NCI-H2196 treated with DMSO at 0.1 percent for 48 hours (cell line): ENCODE results near the gene ATG9A.

Source experiments
- DNase-seq: peaks from one replicate; lab custom pipeline; 2025; ENCODE audit not compliant: unreplicated experiment; lab: John Stamatoyannopoulos, UW

ATG9A gene

DNA sequence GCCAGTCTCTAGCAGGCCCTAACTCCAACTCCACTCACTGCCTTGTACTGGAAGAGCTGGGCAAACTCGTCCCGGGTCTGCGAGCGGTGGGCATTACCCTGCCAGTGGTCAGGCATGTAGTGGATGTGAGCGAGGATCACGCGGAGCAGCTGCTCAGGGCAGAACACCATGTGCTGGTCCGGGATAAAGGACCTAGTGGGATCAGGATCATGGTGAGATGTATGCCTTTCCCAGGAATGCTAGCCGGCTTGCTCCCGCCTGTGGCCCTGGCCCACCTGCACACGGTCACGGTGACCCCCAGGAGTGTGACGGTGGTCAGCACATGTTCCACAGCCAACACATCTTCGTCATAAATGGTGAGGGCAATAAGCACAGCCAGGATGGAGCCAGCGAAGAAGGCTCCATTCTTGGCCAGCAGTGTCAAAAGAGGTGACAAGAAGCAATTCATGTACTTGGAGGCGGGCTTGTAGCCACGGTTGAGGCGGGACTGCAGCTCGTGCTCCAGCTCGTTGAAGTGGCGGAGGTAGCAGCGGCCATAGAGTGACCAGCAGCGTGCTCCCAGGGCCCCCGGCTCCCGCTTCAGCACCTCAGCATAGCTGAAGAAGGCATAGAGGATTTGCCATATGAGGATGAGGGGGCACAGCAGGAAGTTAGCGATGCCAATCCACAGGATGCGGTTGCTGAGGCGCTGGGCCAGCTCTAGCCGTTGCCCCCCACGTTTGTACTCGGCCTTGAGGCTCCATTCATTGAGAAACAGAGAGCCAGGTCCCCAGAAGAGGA, 5.4 kb downstream of the ATG9A start:
- no peak for DNase-seq

DNA sequence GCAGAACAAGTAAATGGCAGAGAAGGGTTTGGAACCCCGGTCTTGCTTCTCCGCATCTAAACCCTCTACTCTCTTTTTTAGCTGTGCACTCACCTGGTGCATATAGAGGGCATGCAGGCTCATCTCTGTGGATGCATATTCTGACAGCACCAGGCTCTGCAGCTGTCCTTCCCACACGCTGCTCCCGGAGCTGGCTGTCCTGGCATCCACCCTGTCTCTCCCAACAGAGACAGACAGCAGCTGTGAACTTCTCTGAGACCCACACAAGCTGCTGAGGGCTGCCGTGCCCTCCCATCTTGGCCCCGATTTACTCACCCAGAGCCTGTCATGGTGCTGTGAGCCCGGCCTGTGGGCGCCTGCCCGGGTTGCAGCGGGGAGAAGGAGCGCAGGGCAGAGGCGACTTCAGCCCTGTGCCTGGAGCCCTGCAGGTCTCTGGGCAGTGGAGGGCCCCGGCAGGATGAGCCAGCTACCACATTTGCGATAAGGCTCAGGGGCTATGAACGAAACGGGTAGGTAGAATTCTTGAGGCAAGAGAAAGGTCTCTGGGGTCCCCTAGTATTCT, 7.4 kb downstream of the ATG9A start:
- DNase-seq, result no peak

DNA sequence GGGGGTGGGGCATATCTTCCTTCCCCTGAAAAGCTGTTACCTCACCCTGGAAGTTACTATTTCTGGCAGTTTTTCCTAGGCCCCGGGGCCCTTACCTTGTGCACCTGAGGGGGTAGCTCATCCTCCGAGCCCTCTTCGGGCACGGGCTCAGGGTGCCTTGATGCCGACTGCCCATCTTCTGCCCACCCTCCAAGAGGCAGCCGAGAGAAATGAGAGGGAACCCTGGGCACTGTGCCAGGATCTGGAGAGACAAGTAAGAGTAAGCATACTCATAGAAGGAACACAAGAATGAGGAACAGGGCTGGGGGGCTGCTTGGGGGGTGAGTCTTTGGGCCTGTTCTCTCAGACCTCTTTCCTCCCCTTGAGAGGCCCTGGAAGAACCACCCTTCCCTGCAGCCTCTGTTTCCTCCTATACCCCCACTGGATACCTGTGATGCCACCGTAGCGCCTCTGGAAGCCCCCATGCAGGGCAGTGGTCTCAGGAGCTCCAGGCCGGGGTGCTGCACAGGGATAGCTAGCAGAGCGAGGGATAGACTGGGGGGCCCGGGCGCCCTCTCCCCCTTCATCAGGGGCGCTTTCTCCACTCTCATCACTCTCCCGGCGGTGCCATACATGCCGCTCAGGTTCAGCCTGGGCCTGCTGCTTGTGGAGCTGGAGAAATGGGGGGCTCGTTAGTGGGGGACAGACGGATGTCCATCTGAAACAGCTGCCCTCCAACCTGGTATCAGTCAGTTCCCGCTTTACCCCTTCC, 8.6 kb downstream of the ATG9A start:
- no peak for DNase-seq

- no peak for DNase-seq
Observed at GRCh38 chr2:219219784-219220532, 9.5 kb downstream of the ATG9A start.

DNA sequence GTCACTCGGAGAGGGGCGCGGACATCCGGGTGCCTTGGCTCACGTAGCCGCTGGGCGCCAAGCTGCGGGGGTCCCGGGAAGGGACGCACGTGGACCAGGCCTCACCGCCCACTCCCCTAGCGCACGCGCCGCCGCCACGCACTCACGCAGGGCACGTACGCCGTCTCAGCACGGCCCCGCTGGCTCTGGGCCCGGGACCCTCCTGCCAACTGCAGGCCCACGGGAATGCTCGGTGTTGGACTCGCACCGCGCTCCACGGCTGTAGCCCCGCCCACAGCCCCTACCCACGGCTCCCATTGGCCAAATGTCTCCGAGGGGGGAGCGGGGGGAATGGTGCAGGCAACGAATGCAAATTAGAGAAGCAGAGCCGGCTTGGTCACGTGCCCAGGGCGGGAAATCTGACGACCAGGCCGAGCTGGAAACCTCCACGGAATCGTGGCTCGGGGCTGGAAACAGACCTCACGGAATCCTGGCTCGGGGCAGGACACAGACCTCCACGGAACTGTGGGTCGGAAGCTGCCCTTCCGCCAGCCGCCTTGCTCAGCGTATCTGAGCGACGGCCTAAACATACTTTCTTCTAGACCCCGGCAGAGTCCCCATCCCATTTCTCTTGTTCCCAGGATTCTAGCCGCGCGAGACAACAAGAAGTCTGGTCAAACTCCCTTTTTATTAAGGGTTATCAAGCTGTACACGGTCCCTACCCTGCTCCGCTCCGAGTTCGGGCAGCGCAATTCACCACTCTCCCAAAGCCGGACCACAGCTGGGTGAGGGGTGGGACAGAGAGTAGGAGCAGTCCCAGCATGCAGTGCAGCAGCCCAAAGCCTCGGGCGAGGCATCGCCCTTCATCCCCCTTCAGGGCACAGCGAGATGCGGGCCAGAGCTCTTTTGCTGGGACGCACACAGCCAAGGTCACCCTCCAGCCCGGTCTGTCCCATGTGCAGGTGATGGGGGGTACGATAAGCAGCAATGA, 10.4 kb downstream of the ATG9A start, which contains the start of gene ABCB6:
TSS of gene ABCB6 (minus strand) at position 227 of the 970 bp plus-strand sequence. CDS start 285 bp downstream, outside the sequence.
- peak; percentile 89 for DNase-seq

DNA sequence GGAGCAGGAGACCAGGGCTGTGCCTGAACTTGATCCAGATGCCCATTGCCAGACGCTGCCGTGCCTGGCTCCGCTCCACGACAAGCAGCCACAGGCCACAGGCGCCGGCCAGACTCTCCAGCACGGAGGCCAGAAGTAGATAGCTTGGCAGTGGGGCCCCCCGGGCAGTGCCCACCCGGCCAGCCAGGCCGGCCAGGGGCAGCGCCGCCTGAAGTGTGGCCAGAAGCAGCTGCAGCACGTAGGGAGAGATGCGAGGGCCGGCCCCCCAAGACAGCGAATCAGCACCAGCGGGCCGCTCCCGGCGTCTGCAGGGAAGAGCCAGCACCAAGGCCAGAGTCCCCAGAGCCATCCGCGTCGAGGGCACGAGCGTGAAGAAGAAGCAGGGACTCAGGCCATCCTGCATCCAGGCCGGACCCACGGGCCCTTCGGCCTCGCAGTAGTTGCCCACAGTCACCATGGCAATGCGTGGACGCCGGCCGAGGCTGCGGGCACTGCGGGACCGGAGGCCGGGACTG, 11.2 kb downstream of the ATG9A start:
- DNase-seq, result peak; percentile 77

- DNase-seq, result no peak
Observed at GRCh38 chr2:219216535-219216915, 12.9 kb downstream of the ATG9A start.

DNA sequence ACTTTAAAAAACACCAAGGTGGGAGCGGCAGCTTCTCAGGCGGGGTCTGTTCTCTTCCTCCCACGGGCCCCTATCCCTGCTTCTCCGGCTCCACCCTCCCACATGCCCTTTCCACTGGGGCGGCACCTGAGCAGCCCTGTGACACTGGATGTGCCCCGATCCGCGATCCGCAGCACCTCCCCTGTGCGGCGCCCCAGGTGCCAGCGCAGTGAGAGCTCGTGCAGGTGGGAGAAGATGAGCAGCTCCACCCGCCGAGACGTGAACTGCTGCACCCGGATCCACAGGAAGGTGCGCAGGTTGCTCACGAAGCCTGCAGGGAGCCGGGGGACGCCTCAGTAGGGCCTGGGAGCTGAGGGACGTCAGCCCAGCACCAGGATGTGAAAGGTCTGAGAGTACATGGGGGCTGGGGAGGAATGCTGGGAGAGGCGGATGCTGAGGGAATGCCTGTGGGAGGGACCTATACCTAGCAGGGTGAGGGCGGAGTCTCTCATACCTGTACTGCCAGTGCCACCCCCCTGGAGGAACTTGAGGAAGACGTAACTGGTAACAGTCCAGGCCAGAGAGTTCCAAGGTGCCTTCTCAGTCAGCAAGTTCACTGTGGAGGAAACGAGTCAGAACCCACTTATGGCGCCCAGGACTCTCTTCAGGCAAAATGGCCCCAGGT, 13.4 kb downstream of the ATG9A start:
- DNase-seq, result no peak

- no peak for DNase-seq
Observed at GRCh38 chr2:219214786-219215185, 14.7 kb downstream of the ATG9A start.

- no peak for DNase-seq
Observed at GRCh38 chr2:219214141-219214540, 15.3 kb downstream of the ATG9A start.

GRCh38 chr2:219213486-219214071, 15.9 kb downstream of the ATG9A start:
- DNase-seq, result no peak

DNA sequence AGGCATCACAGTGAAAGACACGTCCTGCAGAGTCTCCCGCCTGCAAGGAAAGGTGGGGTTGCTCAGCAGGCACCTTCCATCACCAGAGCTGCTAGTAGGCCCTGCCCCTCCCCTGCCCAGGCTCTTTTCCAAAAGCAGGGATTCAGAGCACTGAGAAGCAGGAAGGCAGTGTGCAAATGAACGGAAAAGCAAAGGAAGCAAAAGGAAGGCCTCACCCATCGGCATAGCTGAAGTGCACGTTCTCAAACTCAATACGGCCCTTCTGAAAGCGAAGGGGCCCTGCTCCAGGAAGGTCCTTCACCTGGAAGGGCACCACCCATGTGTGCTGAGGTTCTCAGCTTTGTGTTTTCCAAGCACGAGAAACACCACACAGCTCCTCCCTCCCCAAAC, 16.4 kb downstream of the ATG9A start:
- no peak for DNase-seq

DNA sequence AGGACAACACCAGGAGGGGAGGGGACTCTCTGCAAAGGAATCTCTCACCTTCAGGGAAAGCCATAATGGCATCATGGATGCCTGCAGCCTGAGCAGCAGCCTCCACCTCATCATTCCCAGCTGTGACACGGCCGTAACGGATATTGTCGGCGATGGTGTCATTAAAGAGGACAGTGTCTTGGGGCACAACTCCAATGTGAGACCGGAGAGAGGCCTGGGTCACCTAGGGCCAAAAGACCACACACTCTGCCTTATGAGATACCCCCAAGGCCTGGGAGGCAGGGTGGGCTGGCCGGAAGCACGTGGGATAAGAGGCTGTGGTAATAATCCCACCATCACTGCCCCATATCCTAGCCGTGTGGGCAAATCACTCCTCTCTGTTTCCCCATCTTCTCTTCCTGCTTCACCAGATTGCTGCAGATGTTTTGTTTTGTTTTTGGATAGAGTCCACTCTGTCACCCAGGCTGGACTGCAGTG, 18.5 kb downstream of the ATG9A start:
- no peak for DNase-seq

DNA sequence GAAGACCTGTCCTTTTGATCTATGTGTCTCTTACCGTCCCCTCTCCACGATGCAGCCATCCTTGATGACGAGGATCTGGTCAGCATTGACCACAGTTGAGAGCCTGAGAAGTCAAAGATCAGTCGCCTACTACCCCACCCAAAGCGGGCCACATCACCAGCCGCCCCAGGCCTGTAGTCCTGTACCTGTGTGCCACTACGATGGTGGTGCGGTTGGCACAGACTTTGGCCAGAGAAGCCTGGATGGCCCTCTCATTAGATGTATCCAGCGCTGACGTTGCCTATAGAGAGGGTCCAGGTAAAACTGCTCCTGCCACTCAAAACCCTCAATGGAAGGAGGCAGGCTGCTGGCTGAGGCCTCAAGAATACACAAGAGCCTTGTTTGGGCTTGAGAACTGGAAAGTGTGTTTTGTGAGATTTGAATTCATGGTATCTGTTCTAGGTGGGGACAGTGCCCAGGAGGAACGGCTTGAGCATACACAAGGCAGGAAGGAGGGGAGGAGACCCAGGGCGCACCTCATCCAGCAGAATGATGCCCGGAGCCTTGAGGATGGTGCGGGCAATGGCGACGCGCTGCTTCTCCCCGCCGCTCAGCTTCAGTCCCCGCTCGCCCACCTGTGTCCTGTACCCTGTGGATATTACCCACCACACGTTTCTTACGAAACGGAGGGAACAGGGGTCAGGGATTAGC, 19.1 kb downstream of the ATG9A start:
- no peak for DNase-seq

DNA sequence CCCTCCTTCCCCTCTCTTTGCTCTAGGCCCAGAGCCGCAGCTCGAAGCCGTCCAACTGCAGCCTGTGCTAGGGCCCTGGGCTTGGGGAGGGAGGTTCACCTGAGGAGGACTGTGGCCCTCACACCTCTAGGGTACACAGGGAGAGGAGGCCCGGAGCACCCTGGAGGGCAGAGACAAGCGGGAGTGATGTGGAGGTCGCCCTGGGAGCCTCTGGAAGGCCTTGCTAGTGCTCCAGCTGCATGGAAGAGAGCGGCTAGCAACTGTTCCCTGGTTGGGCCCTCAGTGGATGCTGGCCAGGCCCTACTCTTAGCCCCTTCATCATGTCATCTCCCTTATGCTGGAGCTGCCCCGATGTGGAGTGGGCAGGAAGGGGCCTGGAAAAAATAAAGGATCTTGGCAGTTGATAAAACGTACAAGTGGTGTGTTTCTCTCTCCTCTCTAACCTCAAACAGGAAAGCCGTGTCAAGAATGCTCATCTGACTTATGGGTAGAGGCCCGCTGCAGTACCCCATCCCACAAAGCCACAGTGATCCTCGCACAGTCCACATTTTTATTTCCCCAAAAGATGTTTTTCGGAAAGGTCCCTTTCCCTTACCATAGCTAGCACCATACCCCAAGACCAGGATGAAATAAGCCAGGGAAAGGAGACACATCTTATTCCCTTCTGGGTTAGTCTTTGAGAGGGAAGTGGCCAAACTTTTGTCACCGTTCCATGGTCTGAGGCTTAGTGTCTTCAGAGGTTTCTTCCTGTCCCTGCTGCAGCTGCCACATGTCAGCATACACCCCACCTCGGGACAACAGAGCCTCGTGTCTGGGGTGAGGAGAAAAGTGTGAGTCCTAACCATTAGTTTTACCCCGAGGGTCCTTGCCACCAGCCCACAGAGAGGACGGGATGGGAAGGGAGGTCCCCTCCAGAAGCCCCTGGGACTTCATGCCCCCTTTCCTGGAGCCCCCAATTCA, 19.9 kb downstream of the ATG9A start:
- no peak for DNase-seq

DNA sequence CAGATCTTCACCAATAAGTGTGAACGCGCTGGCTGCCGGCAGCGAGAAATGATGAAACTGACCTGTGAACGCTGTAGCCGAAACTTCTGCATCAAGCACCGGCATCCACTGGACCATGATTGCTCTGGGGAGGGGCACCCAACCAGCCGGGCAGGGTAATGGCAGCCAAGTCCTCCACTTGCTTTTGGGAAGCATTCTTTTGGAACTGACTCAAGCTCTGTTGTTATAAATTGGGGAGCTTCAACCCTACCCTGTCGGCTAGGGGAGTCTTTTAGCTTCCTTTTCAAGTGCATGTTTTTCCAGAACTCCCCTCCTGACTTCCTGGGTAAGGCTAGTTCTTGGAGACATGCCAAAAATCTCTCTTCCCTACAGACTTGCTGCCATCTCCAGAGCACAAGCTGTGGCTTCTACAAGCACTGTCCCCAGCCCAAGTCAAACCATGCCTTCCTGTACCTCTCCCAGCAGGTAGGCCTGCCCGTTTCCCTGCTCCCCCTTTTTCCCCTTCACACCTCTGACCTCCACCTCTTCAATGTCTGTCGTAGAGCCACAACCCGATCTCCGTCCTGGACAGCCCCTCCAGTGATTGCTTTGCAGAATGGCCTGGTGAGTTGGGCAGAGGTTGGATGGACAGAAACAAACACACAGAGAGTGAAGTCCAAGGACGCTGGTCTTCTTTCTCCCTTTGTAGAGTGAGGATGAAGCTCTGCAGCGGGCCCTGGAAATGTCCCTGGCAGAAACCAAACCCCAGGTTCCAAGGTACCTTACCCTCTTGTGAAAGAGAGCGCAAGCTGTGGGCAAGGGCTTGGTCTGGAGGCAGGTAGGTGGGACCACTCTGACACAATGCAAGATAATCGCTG, 21.3 kb downstream of the ATG9A start:
- no peak for DNase-seq
